HG02642 (cell line): Measurements from ENCODE around the gene NUDT1.

Experiments used
- ATAC-seq: cut with Tn5 transposase; IDR thresholded peaks from one replicate; pipeline ENCODE4 v1.9.1; 2021; ENCODE audit warnings: mild to moderate bottlenecking; ENCODE audit not compliant: unreplicated experiment, poor library complexity

The NUDT1 gene

GRCh38 chr7:2204446-2204845, 37.6 kb upstream of the NUDT1 start:
- ATAC-seq = no peak

GRCh38 chr7:2205036-2205780, 36.8 kb upstream of the NUDT1 start:
- ATAC-seq = no peak

GRCh38 chr7:2208712-2209111, 33.3 kb upstream of the NUDT1 start:
- no peak for ATAC-seq

- ATAC-seq = peak; percentile 64
Observed at GRCh38 chr7:2209146-2209960, 32.7 kb upstream of the NUDT1 start.

- no peak for ATAC-seq
Observed at GRCh38 chr7:2209961-2210323, 32.1 kb upstream of the NUDT1 start.

- ATAC-seq = no peak
Observed at GRCh38 chr7:2210551-2211258, 31.3 kb upstream of the NUDT1 start.

GRCh38 chr7:2211259-2211880, 30.7 kb upstream of the NUDT1 start:
- no peak for ATAC-seq

- no peak for ATAC-seq
Observed at GRCh38 chr7:2211926-2212325, 30.1 kb upstream of the NUDT1 start.

- ATAC-seq = no peak
Observed at GRCh38 chr7:2212906-2213305, 29.1 kb upstream of the NUDT1 start.

- ATAC-seq = no peak
Observed at GRCh38 chr7:2213551-2214215, 28.3 kb upstream of the NUDT1 start.

GRCh38 chr7:2214636-2215035, 27.4 kb upstream of the NUDT1 start:
- no peak for ATAC-seq

GRCh38 chr7:2215851-2216250, 26.2 kb upstream of the NUDT1 start:
- ATAC-seq = no peak

GRCh38 chr7:2217206-2217605, 24.8 kb upstream of the NUDT1 start:
- ATAC-seq = no peak

GRCh38 chr7:2217716-2218443, 24.1 kb upstream of the NUDT1 start:
- no peak for ATAC-seq

- no peak for ATAC-seq
Observed at GRCh38 chr7:2218444-2218785, 23.6 kb upstream of the NUDT1 start.

GRCh38 chr7:2219136-2219535, 22.9 kb upstream of the NUDT1 start:
- no peak for ATAC-seq

- ATAC-seq = no peak
Observed at GRCh38 chr7:2219606-2220005, 22.4 kb upstream of the NUDT1 start.

- no peak for ATAC-seq
Observed at GRCh38 chr7:2220030-2220429, 22.0 kb upstream of the NUDT1 start.

GRCh38 chr7:2220506-2220905, 21.5 kb upstream of the NUDT1 start:
- no peak for ATAC-seq

GRCh38 chr7:2220954-2221353, 21.1 kb upstream of the NUDT1 start:
- no peak for ATAC-seq
